Progenitor cell of endocrine pancreas (in vitro differentiated cells): Measurements from ENCODE around the gene CYB561A3. TPM values are rescaled to one million over a fixed set of nuclear protein-coding genes. Genes with fewer than 3 reads are reported as not detected.

Source experiments
- DNase-seq: peaks from one replicate; pipeline ENCODE4 v3.0.0; 2021; ENCODE audit warnings: low spot score; ENCODE audit not compliant: unreplicated experiment
- H3K27ac Mint-ChIP-seq: 2 replicates; pipeline ENCODE4 v1.8.0; 2021; ENCODE audit warnings: mild to moderate bottlenecking, moderate library complexity, mixed read lengths
- H3K27me3 Mint-ChIP-seq: 2 replicates; pipeline ENCODE4 v1.8.0; 2021; ENCODE audit warnings: mixed read lengths
- H3K36me3 Mint-ChIP-seq: 2 replicates; pipeline ENCODE4 v1.8.0; 2022; ENCODE audit warnings: mixed read lengths; ENCODE audit not compliant: insufficient read depth
- H3K4me1 Mint-ChIP-seq: 2 replicates; pipeline ENCODE4 v1.8.0; 2021; ENCODE audit warnings: low read depth, mixed read lengths
- H3K4me3 Mint-ChIP-seq: 2 replicates; pipeline ENCODE4 v1.8.0; 2021; ENCODE audit warnings: low read depth, mild to moderate bottlenecking, moderate library complexity, mixed read lengths
- H3K9me3 Mint-ChIP-seq: 2 replicates; pipeline ENCODE4 v1.8.0; 2021; ENCODE audit warnings: low read depth, mixed read lengths
- total RNA-seq: library from RNA; stranded (reverse); gene quantifications from 2 replicates; pipeline ENCODE4 v1.2.1, GENCODE V29; 2021
- TF ChIP-seq, protein P1 (sequence below): fragments of 200-600 bp; sonication (generic); IDR thresholded peaks from one replicate; pipeline ENCODE4 v1.5.0; 2021; ENCODE audit warnings: antibody characterized with exemption, mild to moderate bottlenecking; ENCODE audit not compliant: unreplicated experiment

Gene CYB561A3
- total RNA-seq, 1 donor from 2014 or later, result 45.3 TPM

DNA sequence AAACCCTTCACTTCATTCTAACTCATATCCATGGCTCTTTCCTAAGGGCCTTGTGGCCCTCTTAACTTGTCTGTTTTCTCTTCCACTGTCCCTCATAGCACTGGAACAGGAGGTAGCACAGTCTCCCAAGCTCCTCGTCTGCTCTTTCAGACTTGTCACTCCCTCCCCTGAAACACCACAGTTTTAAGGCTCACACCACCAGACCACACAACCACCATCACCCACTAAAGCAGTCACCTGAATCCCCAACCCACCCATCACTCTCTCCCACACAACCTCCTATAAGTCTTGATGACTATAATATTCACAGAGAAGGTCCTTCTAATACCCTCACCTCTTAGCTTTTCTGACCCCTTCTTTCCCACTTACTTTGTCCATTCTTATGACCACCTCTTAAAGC, 55.5 kb downstream of the CYB561A3 start:
- no peak for DNase-seq
- H3K27ac Mint-ChIP-seq, result no peak overlapping the region
- H3K4me3 Mint-ChIP-seq, result no peak overlapping the region
- TF ChIP-seq, protein P1, sequence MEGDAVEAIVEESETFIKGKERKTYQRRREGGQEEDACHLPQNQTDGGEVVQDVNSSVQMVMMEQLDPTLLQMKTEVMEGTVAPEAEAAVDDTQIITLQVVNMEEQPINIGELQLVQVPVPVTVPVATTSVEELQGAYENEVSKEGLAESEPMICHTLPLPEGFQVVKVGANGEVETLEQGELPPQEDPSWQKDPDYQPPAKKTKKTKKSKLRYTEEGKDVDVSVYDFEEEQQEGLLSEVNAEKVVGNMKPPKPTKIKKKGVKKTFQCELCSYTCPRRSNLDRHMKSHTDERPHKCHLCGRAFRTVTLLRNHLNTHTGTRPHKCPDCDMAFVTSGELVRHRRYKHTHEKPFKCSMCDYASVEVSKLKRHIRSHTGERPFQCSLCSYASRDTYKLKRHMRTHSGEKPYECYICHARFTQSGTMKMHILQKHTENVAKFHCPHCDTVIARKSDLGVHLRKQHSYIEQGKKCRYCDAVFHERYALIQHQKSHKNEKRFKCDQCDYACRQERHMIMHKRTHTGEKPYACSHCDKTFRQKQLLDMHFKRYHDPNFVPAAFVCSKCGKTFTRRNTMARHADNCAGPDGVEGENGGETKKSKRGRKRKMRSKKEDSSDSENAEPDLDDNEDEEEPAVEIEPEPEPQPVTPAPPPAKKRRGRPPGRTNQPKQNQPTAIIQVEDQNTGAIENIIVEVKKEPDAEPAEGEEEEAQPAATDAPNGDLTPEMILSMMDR, result no peak
- no peaks in the 10 kb centered on the region for H3K9me3 Mint-ChIP-seq
- H3K36me3 Mint-ChIP-seq, result peaks cover 17% of the 10 kb centered on the region
- H3K27me3 Mint-ChIP-seq, result no peaks in the 10 kb centered on the region
- no peaks in the 10 kb centered on the region for H3K4me1 Mint-ChIP-seq

DNA sequence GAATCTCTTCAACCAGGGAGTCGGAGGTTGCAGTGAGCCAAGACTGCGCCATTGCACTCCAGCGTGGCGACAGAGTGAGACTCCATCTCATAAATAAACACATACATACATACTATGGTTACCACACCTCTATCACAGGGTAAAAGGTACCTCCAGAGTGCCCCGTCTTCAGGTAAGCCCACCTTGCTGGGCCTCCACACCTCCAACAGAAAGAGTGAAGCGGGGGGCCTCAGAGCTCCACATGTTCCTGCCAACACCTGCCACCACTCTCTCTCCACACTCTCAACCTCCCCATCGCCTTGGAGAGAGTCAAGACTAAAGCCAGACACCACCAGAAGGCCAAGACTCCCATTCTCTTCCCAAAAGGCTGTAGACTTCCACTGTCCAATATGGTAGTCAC, 56.3 kb downstream of the CYB561A3 start:
- H3K4me3 Mint-ChIP-seq, result no peak overlapping the region
- H3K9me3 Mint-ChIP-seq, result no peaks in the 10 kb centered on the region
- no peak overlapping the region for H3K27ac Mint-ChIP-seq
- DNase-seq, result no peak
- TF ChIP-seq, protein P1, result no peak
- H3K27me3 Mint-ChIP-seq, result no peaks in the 10 kb centered on the region
- peaks cover 19% of the 10 kb centered on the region for H3K36me3 Mint-ChIP-seq
- H3K4me1 Mint-ChIP-seq, result no peaks in the 10 kb centered on the region

DNA sequence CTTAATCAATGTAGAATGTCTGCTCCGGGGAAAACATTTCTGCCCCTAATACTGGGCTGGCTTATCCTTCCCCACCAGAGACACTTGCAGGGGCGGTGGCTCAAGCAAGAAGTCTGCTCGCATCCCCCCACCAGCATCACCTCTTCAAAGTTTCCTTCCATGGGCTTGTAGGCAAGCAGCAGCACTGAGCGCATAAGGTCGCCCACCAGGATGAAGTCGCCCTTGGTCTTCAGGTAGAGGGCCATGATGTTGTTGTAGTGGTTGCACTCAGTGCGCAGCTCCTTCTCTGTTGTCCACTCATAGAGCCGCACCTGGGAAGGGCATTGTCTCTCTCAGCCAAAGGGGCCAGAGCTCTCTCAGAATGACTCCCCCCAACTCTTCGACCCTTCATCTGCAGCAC, 58.0 kb downstream of the CYB561A3 start:
- H3K36me3 Mint-ChIP-seq, result peaks cover 22% of the 10 kb centered on the region
- no peaks in the 10 kb centered on the region for H3K9me3 Mint-ChIP-seq
- TF ChIP-seq, protein P1, result no peak
- no peaks in the 10 kb centered on the region for H3K27me3 Mint-ChIP-seq
- DNase-seq, result no peak
- H3K27ac Mint-ChIP-seq, result no peak overlapping the region
- peaks cover 4% of the 10 kb centered on the region for H3K4me1 Mint-ChIP-seq
- H3K4me3 Mint-ChIP-seq, result no peak overlapping the region

DNA sequence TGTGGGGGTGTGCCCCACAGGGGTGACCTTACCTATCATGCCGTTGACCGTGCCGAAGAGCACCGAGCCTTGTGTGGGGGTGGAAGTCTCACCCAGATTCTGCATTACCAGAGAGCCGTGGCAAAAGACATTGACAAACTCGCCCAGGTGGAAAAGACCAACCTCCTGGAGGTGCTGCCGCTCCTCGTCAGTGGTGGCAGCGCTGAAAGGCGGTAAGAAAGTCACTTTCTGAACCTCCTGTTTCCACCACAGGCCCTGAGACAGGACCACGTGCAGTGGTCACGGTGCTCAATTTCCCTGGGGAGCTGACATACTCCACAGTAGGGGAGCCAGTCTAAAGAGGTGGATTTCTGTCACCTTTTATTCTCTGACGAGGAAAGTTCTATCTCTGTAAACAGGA, 59.1 kb downstream of the CYB561A3 start:
- Mint-ChIP-seq H3K36me3 (peaks cover 27% of the 10 kb centered on the region), H3K9me3 (no peaks in the 10 kb centered on the region), H3K27me3 (no peaks in the 10 kb centered on the region), H3K4me3 (no peak overlapping the region), H3K4me1 (peaks cover 6% of the 10 kb centered on the region), H3K27ac (no peak overlapping the region)
- no peak for DNase-seq
- TF ChIP-seq, protein P1, result no peak

Other genes with a start within 250 kb of the CYB561A3 start
- 28.1 and 30.8 TPM in 2 replicates for gene VPS37C, start 200.5 kb downstream of the CYB561A3 start, total RNA-seq
- gene PGA3, start 158.4 kb downstream of the CYB561A3 start, total RNA-seq, result not detected in 2 replicates
- 0.36 and 0.81 TPM in 2 replicates for gene PGA4, start 139.5 kb downstream of the CYB561A3 start, total RNA-seq
- 0.60 and 0.69 TPM in 2 replicates for gene PGA5, start 120.7 kb downstream of the CYB561A3 start, total RNA-seq
- 34.0 and 40.1 TPM in 2 replicates for gene VWCE, start 66.6 kb downstream of the CYB561A3 start, total RNA-seq
- 251 and 254 TPM in 2 replicates for gene DDB1, start 28.8 kb downstream of the CYB561A3 start, total RNA-seq
- 68.1 and 78.8 TPM in 2 replicates for gene TKFC, start 28.7 kb downstream of the CYB561A3 start, total RNA-seq
- gene TMEM138, start 492 bp upstream of the CYB561A3 start, total RNA-seq, result 45.9 and 46.7 TPM in 2 replicates
- gene TMEM216, start 30.7 kb upstream of the CYB561A3 start, total RNA-seq, result 20.6 and 22.2 TPM in 2 replicates
- gene CPSF7, start 68.1 kb upstream of the CYB561A3 start, total RNA-seq, result 133 and 134 TPM in 2 replicates
- 42.2 and 42.9 TPM in 2 replicates for gene SDHAF2, start 68.2 kb upstream of the CYB561A3 start, total RNA-seq
- gene LRRC10B, start 146.9 kb upstream of the CYB561A3 start, total RNA-seq, result 1.2 and 2.0 TPM in 2 replicates
- 10.3 and 11.7 TPM in 2 replicates for gene SYT7, start 219.2 kb upstream of the CYB561A3 start, total RNA-seq